D721Med (cell line): ENCODE results near the gene NLRP6.
"Not testable (repeated sequence)": the region's sequence is repeated elsewhere in the genome, so short reads cannot be mapped to it uniquely, and the experiment has no call there.

Experiments
- DNase-seq: peaks from one replicate; pipeline ENCODE4 v3.0.0; 2011; ENCODE audit warnings: low spot score; ENCODE audit not compliant: insufficient read length
- FAIRE-seq: peaks from 2 replicates; lab custom pipeline; 2011; peaks lifted over from hg19 to GRCh38; lab: Jason Lieb, UNC
- TF ChIP-seq, protein P1 (sequence below): IDR thresholded peaks from 2 replicates; pipeline ENCODE4 v1.5.1; 2012; ENCODE audit warnings: mild to moderate bottlenecking, control low read depth; ENCODE audit not compliant: insufficient read depth; ENCODE audit errors: missing control alignments

NLRP6 gene

DNA sequence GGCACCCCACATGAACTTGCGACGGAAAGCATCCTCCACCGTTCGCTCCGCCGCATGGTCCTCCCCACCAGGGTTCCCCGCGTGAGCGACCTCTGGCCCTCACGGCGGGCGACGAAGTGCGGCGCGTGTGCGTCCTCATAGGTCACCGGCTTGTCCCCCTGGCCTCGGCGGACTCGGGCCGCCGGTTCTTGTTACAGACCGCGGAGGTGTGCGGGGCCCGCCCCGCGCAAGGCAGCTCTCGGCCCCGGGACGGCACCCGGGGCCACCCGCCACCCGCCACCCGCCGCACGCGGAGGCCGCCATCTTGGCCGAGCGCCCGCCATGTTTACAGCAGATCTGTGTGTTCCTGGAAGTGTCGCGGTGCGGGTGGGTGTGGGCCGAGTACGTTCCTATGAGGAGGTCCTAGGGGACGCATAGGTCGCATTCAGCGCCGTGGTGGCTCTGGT, 25.9 kb downstream of the NLRP6 start:
- no peak for FAIRE-seq
- DNase-seq, result no peak
- TF ChIP-seq, protein P1, sequence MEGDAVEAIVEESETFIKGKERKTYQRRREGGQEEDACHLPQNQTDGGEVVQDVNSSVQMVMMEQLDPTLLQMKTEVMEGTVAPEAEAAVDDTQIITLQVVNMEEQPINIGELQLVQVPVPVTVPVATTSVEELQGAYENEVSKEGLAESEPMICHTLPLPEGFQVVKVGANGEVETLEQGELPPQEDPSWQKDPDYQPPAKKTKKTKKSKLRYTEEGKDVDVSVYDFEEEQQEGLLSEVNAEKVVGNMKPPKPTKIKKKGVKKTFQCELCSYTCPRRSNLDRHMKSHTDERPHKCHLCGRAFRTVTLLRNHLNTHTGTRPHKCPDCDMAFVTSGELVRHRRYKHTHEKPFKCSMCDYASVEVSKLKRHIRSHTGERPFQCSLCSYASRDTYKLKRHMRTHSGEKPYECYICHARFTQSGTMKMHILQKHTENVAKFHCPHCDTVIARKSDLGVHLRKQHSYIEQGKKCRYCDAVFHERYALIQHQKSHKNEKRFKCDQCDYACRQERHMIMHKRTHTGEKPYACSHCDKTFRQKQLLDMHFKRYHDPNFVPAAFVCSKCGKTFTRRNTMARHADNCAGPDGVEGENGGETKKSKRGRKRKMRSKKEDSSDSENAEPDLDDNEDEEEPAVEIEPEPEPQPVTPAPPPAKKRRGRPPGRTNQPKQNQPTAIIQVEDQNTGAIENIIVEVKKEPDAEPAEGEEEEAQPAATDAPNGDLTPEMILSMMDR, result no peak

DNA sequence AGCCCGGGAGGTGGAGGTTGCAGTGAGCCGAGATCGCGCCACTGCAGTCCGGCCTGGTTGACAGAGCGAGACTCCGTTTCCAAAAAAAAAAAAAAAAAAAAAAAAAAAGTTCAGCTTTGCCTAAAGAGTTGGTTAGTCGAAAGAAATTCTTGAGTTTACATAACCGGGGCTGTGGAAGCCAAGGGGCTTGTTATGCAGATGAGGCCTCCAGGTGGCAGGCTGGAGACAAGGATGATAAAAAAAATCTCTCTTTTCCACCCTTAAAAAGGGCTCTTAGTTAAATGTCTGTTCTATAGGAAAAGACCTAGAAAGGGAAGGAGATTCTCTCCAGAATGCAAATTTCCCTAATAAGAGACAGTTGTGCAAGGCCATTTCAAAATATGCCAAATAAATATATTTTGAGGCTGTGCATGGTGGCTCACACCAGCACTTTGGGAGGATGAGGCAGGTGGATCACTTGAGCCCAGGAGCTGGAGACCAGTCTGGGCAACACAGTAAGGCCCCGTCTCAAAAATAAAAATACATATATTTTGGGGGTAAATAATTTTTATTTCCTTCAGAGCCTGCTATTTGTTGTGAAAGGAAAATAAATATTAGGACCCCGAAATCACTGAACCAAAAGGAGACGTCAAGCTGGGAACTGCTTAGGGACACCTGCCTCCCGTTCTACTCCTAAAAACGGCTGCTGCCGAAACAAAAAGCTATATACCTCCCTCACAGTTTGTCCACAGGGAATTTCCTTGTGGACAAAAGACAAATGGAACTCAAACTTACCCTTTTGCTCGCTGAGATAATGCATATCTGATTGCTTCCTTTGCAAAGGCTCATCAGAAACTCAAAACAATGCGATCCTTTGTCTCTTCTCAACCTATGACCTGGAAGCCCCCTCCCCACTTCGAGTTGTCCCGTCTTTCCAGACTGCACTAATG, 27.0 kb downstream of the NLRP6 start:
- FAIRE-seq (no peak), DNase-seq (peak; percentile 58)
- TF ChIP-seq, protein P1, result peak; percentile 70

DNA sequence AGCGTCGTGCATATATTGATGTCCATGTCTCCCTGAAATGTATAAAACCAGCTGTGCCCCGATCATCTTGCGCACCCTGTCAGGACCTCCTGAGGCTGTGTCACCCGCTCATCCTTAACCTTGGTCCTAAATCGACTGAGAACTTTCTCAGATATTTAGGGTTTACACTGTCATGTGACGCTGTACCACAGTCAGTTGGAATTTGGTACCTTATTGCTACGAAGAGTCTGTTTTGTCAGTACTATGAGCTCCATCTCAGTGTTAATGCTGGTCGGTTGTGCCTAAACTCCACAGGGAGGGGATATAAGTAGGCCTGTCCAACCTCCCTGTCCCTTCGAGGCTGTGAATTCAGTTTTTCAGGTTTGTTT, 27.6 kb downstream of the NLRP6 start:
- no peak for FAIRE-seq
- TF ChIP-seq, protein P1, result no peak
- DNase-seq, result no peak

DNA sequence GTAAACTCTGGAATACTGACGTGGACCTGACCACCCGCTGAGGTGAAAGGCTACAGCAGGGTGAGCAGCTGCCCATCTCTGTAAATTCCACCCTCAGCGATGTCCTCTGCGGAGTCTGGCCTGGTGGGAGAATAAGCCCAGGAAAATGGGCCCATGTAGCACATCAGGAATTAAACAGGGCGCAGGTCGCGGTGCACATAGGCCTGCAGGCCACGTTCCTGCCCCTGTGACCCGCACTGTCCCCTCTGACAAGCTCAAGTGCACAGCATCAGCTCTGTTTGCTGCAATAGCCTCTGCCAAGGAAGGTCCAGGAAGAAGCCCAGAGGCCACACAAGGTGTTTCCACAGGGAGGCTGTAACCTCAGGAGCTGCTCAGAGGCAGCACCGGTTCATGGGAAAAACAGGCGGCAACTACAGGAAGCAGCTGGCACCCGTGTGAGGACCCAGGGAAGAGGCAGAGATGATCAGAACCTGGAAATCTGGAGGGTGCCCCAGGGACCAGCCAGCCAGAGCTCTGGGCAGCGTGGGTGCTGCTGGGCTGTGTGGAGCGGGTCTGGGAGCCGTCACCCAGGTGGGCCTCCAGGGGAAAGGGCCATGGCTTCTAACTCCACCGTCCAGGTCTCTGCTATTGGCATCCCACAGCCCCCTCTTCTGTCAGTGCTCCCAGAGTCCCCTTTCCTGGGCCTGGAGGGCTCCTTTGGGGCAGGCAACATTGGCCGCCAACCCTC, 28.6 kb downstream of the NLRP6 start:
- DNase-seq (no peak), FAIRE-seq (no peak)
- TF ChIP-seq, protein P1, result no peak

DNA sequence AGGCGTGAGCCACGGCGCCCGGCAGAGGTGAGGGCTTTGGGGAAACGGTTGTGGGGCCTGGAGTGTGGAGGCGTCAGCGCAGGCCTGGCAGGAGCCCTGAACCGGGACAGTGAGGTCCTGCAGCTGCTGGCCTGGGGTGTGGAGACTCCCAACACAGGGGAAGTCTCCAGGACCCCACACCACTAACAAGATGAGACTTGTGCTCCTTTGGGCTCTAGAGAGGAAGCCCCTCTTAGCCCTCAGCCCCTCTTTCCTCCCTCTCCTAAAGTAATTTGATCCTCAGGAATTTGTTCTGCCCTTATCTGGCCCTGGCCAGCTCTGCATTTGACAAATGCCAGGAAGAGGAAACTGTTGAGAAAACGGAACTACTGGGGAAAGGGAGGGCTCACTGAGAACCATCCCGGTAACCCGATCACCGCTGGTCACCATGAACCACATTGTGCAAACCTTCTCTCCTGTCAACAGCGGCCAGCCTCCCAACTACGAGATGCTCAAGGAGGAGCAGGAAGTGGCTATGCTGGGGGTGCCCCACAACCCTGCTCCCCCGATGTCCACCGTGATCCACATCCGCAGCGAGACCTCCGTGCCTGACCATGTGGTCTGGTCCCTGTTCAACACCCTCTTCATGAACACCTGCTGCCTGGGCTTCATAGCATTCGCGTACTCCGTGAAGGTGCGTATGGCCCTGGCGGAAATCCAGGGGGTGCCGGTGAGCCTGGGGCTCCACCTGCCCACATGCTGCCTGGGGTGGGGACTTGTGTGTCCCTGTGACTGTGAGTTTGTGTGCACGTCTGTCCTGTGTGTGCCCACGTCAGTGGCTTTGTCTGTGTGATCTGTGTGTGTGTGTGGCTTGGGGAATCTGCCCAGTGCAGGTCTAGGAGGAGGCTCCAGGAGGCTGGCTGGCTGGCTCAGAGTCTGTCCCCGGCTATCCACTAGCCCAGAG, 29.8 kb downstream of the NLRP6 start, which contains the start of gene IFITM2:
Gene IFITM2, plus strand, starts transcription at position 51 of the 943 bp plus-strand sequence. Its CDS starts 377 bp downstream, at position 428.
- not testable (repeated sequence) for DNase-seq, FAIRE-seq

DNA sequence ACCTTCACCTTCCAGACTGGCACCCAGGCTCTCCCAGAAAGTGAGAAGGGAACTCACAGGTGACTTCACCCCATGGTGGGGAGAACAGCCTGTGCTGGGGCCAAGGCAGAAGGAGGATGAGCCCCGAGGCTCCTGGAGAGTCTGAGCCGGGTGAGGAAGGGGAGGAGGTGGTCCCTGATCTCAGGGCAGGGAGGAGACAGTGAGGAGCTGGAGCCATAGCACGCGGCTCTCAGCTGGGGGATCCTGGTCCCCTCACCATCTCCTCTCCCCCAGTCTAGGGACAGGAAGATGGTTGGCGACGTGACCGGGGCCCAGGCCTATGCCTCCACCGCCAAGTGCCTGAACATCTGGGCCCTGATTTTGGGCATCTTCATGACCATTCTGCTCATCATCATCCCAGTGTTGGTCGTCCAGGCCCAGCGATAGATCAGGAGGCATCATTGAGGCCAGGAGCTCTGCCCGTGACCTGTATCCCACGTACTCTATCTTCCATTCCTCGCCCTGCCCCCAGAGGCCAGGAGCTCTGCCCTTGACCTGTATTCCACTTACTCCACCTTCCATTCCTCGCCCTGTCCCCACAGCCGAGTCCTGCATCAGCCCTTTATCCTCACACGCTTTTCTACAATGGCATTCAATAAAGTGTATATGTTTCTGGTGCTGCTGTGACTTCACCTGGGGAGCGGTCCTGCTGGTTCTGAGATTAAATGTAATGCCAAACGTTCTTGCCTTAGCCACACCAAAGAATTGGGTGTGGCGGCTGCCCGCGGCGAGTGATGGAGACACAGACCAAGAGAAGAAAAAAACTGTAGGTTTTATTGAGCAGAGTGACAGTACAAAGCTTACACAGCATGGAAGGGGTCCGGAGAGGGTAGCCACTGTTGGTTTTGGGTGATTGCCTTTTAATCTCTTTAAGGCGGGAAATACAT, 30.8 kb downstream of the NLRP6 start:
- DNase-seq, FAIRE-seq: not testable (repeated sequence)

DNA sequence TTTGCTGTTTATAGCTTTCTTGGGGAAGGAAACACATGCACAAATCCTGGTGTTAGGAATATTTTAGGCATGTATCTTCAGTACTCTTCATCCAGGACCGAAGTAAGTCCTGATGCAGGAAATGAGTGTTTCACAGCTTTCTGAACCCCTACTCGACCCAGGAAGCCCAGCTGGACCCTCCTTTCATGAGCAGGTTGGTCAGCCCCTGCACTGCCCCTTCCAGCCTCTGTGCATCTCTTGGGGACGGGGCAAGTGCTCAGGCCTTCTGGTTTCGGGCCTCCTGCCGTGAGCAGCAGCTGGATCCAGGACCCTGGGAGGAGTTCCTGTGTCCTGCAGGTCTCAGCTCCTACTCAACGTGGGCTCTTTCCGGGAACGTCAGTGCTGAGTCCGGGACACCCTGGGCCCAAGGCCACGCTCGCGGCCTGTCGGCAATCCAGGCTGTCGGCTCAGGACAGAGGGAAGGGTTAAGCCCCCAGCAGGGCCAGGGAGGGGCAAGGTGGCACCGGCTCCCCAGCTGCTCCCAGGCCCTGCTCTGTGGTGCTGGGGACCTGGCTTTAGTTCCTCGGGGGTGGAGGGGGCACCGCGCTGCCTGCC, 31.9 kb downstream of the NLRP6 start:
- not testable (repeated sequence) for FAIRE-seq, DNase-seq

DNA sequence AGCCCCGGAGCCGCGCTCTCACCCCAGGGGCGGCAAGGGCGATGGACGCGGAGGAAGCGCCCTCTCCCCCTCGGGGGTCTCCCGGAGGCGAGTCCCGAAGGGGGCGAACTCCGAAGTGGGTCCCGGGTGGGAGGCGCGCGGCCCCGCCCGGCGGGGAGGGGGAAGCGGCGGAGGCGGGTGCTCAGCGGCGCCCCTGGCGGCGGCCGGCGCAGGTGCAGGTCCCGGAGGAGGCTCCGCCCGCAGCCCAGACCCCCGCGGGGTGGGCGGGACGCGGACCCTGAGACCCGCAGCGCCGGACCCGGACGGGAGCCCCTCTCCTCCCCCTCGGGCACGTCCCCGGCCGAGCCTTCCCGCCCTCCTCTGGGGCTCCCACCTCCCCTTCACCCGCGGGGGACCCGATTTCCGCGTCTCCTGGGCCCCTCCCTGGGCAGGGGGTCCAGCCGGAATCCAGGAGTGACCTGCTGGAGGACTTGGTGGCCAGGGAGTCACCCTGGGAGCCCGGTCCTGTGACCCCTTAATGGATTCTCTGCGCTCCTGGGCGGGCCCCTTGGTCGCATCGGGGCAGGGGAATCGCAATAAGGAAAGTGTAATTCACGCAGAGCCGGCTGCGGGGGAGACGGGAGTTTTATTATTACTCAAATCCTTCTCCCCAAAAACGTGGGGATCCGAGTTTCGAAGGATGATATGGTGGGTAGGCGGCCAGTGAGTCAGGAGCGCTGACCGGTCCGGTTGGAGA, 33.0 kb downstream of the NLRP6 start:
- FAIRE-seq, DNase-seq: not testable (repeated sequence)
